ENCODE data around the gene NME7.

- TF ChIP-seq EZH2 (IDR thresholded peaks at IDR 0.05) (no peak), POLR2AphosphoS5 (IDR thresholded peaks at IDR 0.05; ENCODE audit: borderline replicate concordance, low read depth, low read length) (no peak)
These were observed 218.9 kb downstream of the NME7 start for GRCh38 chr1:169148472-169149252.
